Lower leg skin (tissue), 4 donors: ENCODE data around the gene KLHL2. TPM values are rescaled to one million over a fixed set of nuclear protein-coding genes. Genes with fewer than 3 reads are reported as not detected.

Source experiments
- DNase-seq, 2 donors: peaks; one replicate each; pipeline ENCODE4 v3.0.0-alpha.2; 2019; ENCODE audit warnings: low spot score in 2 of 2
- H3K4me3 ChIP-seq: fragments of 200-600 bp; sonication (generic); 2 replicates; pipeline ENCODE4 v1.5.1; 2017; ENCODE audit warnings: mild to moderate bottlenecking, low read depth; ENCODE audit not compliant: poor library complexity, severe bottlenecking
- POLR2A ChIP-seq, 2 donors: fragments of 450-650 bp; IDR thresholded peaks; one replicate each; pipeline ENCODE4 v1.6.1; 2016 to 2017; ENCODE audit warnings: antibody characterized with exemption in 2 of 2, mild to moderate bottlenecking in 1 of 2, moderate library complexity in 1 of 2
- WGBS, 2 donors: methylation state at CpG; one replicate each; pipeline ENCODE4 v1.1.5; 2018; 5-methylcytosine and 5-hydroxymethylcytosine counted together
- intact Hi-C: fragments of 100-400 bp; cut with DNase I; formaldehyde crosslinking; loops from one replicate; pipeline ENCODE4 v1.15.0; 2023; ENCODE audit warnings: low total_unique reads
- total RNA-seq, 4 donors: library from RNA; depleted of rRNA; stranded (reverse); fragments of >200 nt; gene quantifications; one replicate each; pipeline ENCODE4 v1.1.0, GENCODE V29; 2016
- TF ChIP-seq, protein P1 (sequence below), 3 donors: fragments of 450-650 bp; IDR thresholded peaks; one replicate each; pipeline ENCODE4 v1.5.1; 2016; ENCODE audit warnings: antibody characterized with exemption in 3 of 3, mild to moderate bottlenecking in 3 of 3, moderate library complexity in 2 of 3

The KLHL2 gene
- total RNA-seq, 4 donors from 2014 or later = 15.1 to 15.9 (median 15.7) TPM

- 86 to 93% methylated on average over 5 of the region's 5 CpGs for WGBS, 2 donors
- H3K4me3 ChIP-seq = no peak overlapping the region
- intact Hi-C loops = no loop called here
- no peak for DNase-seq
- no peak for TF ChIP-seq POLR2A (IDR thresholded peaks at IDR 0.05)
Measured at GRCh38 chr4:165299399-165300060, 92.2 kb downstream of the KLHL2 start.

DNA sequence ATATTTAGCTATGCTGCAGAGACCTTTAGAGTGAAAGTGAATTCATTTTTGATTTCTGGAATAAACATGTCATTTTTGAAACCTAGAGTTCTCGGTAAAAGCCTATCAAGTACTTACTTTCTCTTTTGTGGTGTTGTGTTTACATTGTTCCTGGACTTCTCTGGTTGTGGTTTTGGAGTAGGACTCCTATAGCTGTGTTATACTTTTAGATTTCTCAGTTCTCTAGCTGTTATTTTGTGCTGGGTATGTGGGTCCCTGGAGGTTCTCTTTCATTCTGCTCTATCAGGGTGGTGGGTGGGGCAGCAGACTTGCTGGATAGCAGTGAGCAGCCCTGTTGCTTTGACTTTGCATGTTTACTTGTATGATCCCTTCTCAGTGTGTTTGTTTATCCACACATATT lies 94.5 kb downstream of the KLHL2 start:
- 21 to 33% methylated on average over 1 of the region's 1 CpG for WGBS, 2 donors
- no peak overlapping the region for H3K4me3 ChIP-seq

GRCh38 chr4:165302658-165303057 lies 95.3 kb downstream of the KLHL2 start:
- no peak overlapping the region for H3K4me3 ChIP-seq
- 95 to 98% methylated on average over 1 of the region's 1 CpG for WGBS, 2 donors
- no peak for DNase-seq
- intact Hi-C loops = no loop called here
- TF ChIP-seq POLR2A (IDR thresholded peaks at IDR 0.05) = no peak
- TF ChIP-seq, protein P1, sequence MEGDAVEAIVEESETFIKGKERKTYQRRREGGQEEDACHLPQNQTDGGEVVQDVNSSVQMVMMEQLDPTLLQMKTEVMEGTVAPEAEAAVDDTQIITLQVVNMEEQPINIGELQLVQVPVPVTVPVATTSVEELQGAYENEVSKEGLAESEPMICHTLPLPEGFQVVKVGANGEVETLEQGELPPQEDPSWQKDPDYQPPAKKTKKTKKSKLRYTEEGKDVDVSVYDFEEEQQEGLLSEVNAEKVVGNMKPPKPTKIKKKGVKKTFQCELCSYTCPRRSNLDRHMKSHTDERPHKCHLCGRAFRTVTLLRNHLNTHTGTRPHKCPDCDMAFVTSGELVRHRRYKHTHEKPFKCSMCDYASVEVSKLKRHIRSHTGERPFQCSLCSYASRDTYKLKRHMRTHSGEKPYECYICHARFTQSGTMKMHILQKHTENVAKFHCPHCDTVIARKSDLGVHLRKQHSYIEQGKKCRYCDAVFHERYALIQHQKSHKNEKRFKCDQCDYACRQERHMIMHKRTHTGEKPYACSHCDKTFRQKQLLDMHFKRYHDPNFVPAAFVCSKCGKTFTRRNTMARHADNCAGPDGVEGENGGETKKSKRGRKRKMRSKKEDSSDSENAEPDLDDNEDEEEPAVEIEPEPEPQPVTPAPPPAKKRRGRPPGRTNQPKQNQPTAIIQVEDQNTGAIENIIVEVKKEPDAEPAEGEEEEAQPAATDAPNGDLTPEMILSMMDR (IDR thresholded peaks at IDR 0.05) = no peak

More for the DNA sequence above, 94.5 kb downstream of the KLHL2 start:
- TF ChIP-seq, protein P1 (IDR thresholded peaks at IDR 0.05) = no peak
- no peak for TF ChIP-seq POLR2A (IDR thresholded peaks at IDR 0.05)
- no peak for DNase-seq
- intact Hi-C loops = no loop called here

GRCh38 chr4:165308166-165308565 lies 100.8 kb downstream of the KLHL2 start:
- intact Hi-C loops = no loop called here
- TF ChIP-seq, protein P1 (IDR thresholded peaks at IDR 0.05) = no peak
- no peak for TF ChIP-seq POLR2A (IDR thresholded peaks at IDR 0.05)
- H3K4me3 ChIP-seq = no peak overlapping the region
- no peak for DNase-seq
- WGBS, 2 donors = 63 to 70% methylated on average over 1 of the region's 1 CpG

- no peak overlapping the region for H3K4me3 ChIP-seq
- intact Hi-C loops = no loop called here
- DNase-seq = no peak
- whole genome bisulfite sequencing, 2 donors = 42 to 53% methylated on average over 2 of the region's 2 CpGs
- no peak for TF ChIP-seq POLR2A (IDR thresholded peaks at IDR 0.05)
- TF ChIP-seq, protein P1 (IDR thresholded peaks at IDR 0.05) = no peak
Measured at GRCh38 chr4:165308606-165309005, 101.2 kb downstream of the KLHL2 start.

DNA sequence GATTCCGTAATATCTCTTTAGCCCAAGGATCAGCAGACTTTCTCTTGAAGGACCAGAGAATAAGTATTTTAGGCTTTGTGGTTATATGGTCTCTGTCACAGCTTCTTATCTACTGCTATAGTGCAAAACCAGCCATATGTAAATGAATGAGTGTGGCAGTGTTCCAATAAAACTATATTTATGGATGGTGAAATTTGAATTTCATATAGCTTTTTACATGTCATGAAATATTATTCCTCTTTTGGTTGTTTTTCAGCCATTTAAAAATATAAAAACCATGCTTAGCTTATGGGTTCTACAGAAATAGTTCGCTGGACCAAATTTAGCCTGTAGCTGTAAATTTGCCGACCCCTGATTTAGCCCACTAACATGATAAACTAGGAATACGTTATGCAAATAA lies 102.1 kb downstream of the KLHL2 start:
- intact Hi-C loops = no loop called here
- TF ChIP-seq, protein P1 (IDR thresholded peaks at IDR 0.05) = no peak
- TF ChIP-seq POLR2A (IDR thresholded peaks at IDR 0.05) = no peak
- DNase-seq = no peak
- no peak overlapping the region for H3K4me3 ChIP-seq
- 97 to 99% methylated on average over 4 of the region's 4 CpGs for WGBS, 2 donors
